Heart left ventricle (tissue), 16 donors: ENCODE data around the gene AKAP6. TPM values are rescaled to one million over a fixed set of nuclear protein-coding genes. Genes with fewer than 3 reads are reported as not detected.

ENCODE experiments used
- ATAC-seq, 4 donors: fragments of 200-7000 bp; cut with Tn5 transposase; one replicate each; pipeline ENCODE4 v1.9.1; 2020 to 2022; ENCODE audit warnings: moderate library complexity in 4 of 4, mild to moderate bottlenecking in 3 of 4, moderate number of reproducible peaks in 1 of 4
- DNase-seq, 5 donors: peaks; one replicate each; pipeline ENCODE4 v3.0.0-alpha.2; 2020
- H3K27ac ChIP-seq, 12 donors: fragments of 200-600 bp; sonication (generic) in 4 of 12; one replicate each; pipeline versions ENCODE4 v1.5.0 to v1.8.0; 2016 to 2022; ENCODE audit warnings: mild to moderate bottlenecking in 2 of 12
- H3K27me3 ChIP-seq, 9 donors: fragments of 200-600 bp; sonication (generic) in 2 of 9; one replicate each; pipeline versions ENCODE4 v1.5.1 to v1.8.0; 2016 to 2022; ENCODE audit warnings: mild to moderate bottlenecking in 3 of 9
- H3K36me3 ChIP-seq, 9 donors: fragments of 200-600 bp; sonication (generic) in 2 of 9; one replicate each; pipeline versions ENCODE4 v1.5.0 to v1.8.0; 2018 to 2022; ENCODE audit warnings: mild to moderate bottlenecking in 2 of 9
- H3K4me1 ChIP-seq, 12 donors: fragments of 200-600 bp; sonication (generic) in 4 of 12; one replicate each; pipeline versions ENCODE4 v1.5.0 to v1.8.0; 2016 to 2022; ENCODE audit warnings: mild to moderate bottlenecking in 3 of 12
- H3K4me3 ChIP-seq, 12 donors: fragments of 200-600 bp; sonication (generic) in 4 of 12; one replicate each; pipeline versions ENCODE4 v1.5.0 to v1.8.0; 2017 to 2022; ENCODE audit warnings: mild to moderate bottlenecking in 9 of 12, moderate library complexity in 4 of 12
- H3K9me3 ChIP-seq, 12 donors: fragments of 200-600 bp; sonication (generic) in 4 of 12; one replicate each; pipeline versions ENCODE4 v1.5.0 to v1.8.0; 2016 to 2022; ENCODE audit warnings: mild to moderate bottlenecking in 1 of 12
- CTCF ChIP-seq, 12 donors: fragments of 200-600 bp; sonication (generic) in 4 of 12; IDR thresholded peaks; one replicate each; pipeline versions ENCODE4 v1.5.0 to v1.8.0; 2018 to 2022; ENCODE audit warnings: antibody characterized with exemption in 12 of 12, mild to moderate bottlenecking in 5 of 12
- POLR2A ChIP-seq, 2 donors: fragments of 450-650 bp; IDR thresholded peaks; one replicate each; pipeline ENCODE4 v1.6.1; 2017; ENCODE audit warnings: antibody characterized with exemption in 2 of 2, mild to moderate bottlenecking in 2 of 2, moderate library complexity in 2 of 2
- WGBS, 4 donors: extraction: QIAGEN DNeasy Blood & Tissue Kit in 2 of 4; methylation state at CpG; one replicate each; pipeline versions ENCODE4 v1.1.5 to v1.1.7; 2013 to 2018; 5-methylcytosine and 5-hydroxymethylcytosine counted together
- intact Hi-C, 10 donors: fragments of 100-400 bp; cut with DNase I; formaldehyde crosslinking; loops; one replicate each; pipeline versions ENCODE4 v1.11.1 to v1.14.2; 2022
- polyA plus RNA-seq, 2 donors: library from polyadenylated mRNA; stranded (reverse); fragments of 200-250 nt; gene quantifications; one replicate each; pipeline ENCODE4 v1.2.3, GENCODE V29; 2013
- total RNA-seq, 9 donors: library from RNA; depleted of rRNA in 2 of 9; stranded (reverse); fragments of >200 nt in 2 of 9; fragmentation: NEBNext Ultra II Directional in 3 of 9; extraction: Animal tissue kit (Norgen Biotek cat#: 25700) in 3 of 9; gene quantifications; one replicate each; pipeline versions ENCODE4 v1.1.0 to v1.2.4, GENCODE V29; 2016 to 2023
- donor health status: ischemic (EF 13 %, LVEDD 7.1; RV severe dilation, severe dysfunction).
- donor health status: healthy with polysubstance abuse.
- donor health status: DM: no; HTN: yes; CAD: no.
- donor health status: DM: no; HTN: no; CAD: no.
- donor health status: ischemic (EF 25% LVEDD 6.9; RV normal size, moderate dysfunction).
- donor health status: ischemic (EF 25% LVEDD 5.7; RV mildly dilated, moderate dysfunction).
- donor health status: healthy.
- donor health status: DM: yes; HTN: yes; CAD: no.
- donor health status: ischemic (EF 35%, LVEDD 5.7; RV mildly dilated, moderate dysfunction).
- donor health status: nonischemic (EF 11% LVEDD 7.7; RV severe dilation, severe dysfunction).
- donor health status: DM: yes; HTN: yes; CAD: no.
- donor health status: PGD.
- donor health status: ischemic (EF 29% LVEDD 5.4; RV normal size, mild dysfunction).
- donor health status: nonischemic (EF 23%, LVEDD 6.1; RV moderate dilation, normal function).

Gene AKAP6
- total and polyA plus RNA-seq, 11 donors, result 20.4 to 303 (median 206) TPM

GRCh38 chr14:32339188-32339587, 10.1 kb downstream of the AKAP6 start:
- ATAC-seq (no peak), DNase-seq (no peak)
- H3K9me3 ChIP-seq, result no peaks in the 10 kb centered on the region
- H3K4me1 ChIP-seq, result no peaks in the 10 kb centered on the region
- no peak overlapping the region for H3K4me3 ChIP-seq
- intact Hi-C loops, result no loop called here
- no peaks in the 10 kb centered on the region for H3K36me3 ChIP-seq
- 88 to 94% (median 90%) methylated on average over 1 of the region's 1 CpG for WGBS, 4 donors
- no peaks in the 10 kb centered on the region for H3K27me3 ChIP-seq
- no peak overlapping the region for H3K27ac ChIP-seq
- TF ChIP-seq POLR2A (IDR thresholded peaks at IDR 0.05) (no peak), CTCF (IDR thresholded peaks at IDR 0.05) (no peak)

GRCh38 chr14:32341947-32342846, 13.1 kb downstream of the AKAP6 start:
- TF ChIP-seq POLR2A (IDR thresholded peaks at IDR 0.05), result no peak
- Histone ChIP-seq H3K27me3 (no peaks in the 10 kb centered on the region), H3K27ac (no peak overlapping the region), H3K4me1 (peaks cover 0 to 7% (median 0%) of the 10 kb centered on the region in 12 donors), H3K36me3 (no peaks in the 10 kb centered on the region), H3K4me3 (no peak overlapping the region), H3K9me3 (no peaks in the 10 kb centered on the region)
- DNase-seq (no peak), ATAC-seq (no peak)
- intact Hi-C loops, result no loop called here
- WGBS, 4 donors, result 95 to 98% (median 97%) methylated on average over 2 of the region's 2 CpGs

GRCh38 chr14:32342847-32343194, 13.7 kb downstream of the AKAP6 start:
- no peak overlapping the region for H3K4me3 ChIP-seq
- no peak for ATAC-seq
- H3K9me3 ChIP-seq, result no peaks in the 10 kb centered on the region
- TF ChIP-seq CTCF (IDR thresholded peaks at IDR 0.05) (no peak), POLR2A (IDR thresholded peaks at IDR 0.05) (no peak)
- DNase-seq, result no peak
- 43 to 57% (median 50%) methylated on average over 2 of the region's 2 CpGs for WGBS, 4 donors
- no peaks in the 10 kb centered on the region for H3K27me3 ChIP-seq
- H3K4me1 ChIP-seq, result peaks cover 0 to 7% (median 0%) of the 10 kb centered on the region in 12 donors
- H3K36me3 ChIP-seq, result no peaks in the 10 kb centered on the region
- intact Hi-C loops, result no loop called here
- no peak overlapping the region for H3K27ac ChIP-seq

GRCh38 chr14:32343926-32344430, 14.9 kb downstream of the AKAP6 start:
- 74 to 92% (median 83%) methylated on average over 2 of the region's 2 CpGs for WGBS, 4 donors
- intact Hi-C loops, result no loop called here
- no peak overlapping the region for H3K4me3 ChIP-seq

More at GRCh38 chr14:32343926-32344430, 14.9 kb downstream of the AKAP6 start:
- DNase-seq, result no peak
- TF ChIP-seq CTCF (IDR thresholded peaks at IDR 0.05) (no peak), POLR2A (IDR thresholded peaks at IDR 0.05) (no peak)
- Histone ChIP-seq H3K27me3 (no peaks in the 10 kb centered on the region), H3K4me1 (peaks cover 0 to 7% (median 0%) of the 10 kb centered on the region in 12 donors), H3K9me3 (no peaks in the 10 kb centered on the region), H3K27ac (no peak overlapping the region), H3K36me3 (no peaks in the 10 kb centered on the region)
- ATAC-seq, result no peak
